Fibroblast of mammary gland (primary cell): ENCODE results near the gene FANCG.

ENCODE experiments used
- DNase-seq: peaks from one replicate; pipeline ENCODE4 v3.0.0-alpha.2; 2010; ENCODE audit warnings: low read depth
- H3K4me3 ChIP-seq: 2 replicates; pipeline ENCODE4 v1.5.1; 2011; ENCODE audit warnings: low read depth, mild to moderate bottlenecking, low read length, moderate library complexity; ENCODE audit not compliant: control insufficient read depth
- TF ChIP-seq, protein P1 (sequence below): conservative IDR thresholded peaks from 2 replicates; pipeline ENCODE4 v1.5.1; 2011; ENCODE audit warnings: low read depth, low read length, inconsistent platforms; ENCODE audit not compliant: control insufficient read depth, insufficient read depth

Gene FANCG

GRCh38 chr9:35060548-35061207 is 19.1 kb downstream of the FANCG start:
- no peak overlapping the region for H3K4me3 ChIP-seq
- TF ChIP-seq, protein P1, sequence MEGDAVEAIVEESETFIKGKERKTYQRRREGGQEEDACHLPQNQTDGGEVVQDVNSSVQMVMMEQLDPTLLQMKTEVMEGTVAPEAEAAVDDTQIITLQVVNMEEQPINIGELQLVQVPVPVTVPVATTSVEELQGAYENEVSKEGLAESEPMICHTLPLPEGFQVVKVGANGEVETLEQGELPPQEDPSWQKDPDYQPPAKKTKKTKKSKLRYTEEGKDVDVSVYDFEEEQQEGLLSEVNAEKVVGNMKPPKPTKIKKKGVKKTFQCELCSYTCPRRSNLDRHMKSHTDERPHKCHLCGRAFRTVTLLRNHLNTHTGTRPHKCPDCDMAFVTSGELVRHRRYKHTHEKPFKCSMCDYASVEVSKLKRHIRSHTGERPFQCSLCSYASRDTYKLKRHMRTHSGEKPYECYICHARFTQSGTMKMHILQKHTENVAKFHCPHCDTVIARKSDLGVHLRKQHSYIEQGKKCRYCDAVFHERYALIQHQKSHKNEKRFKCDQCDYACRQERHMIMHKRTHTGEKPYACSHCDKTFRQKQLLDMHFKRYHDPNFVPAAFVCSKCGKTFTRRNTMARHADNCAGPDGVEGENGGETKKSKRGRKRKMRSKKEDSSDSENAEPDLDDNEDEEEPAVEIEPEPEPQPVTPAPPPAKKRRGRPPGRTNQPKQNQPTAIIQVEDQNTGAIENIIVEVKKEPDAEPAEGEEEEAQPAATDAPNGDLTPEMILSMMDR, result no peak
- no peak for DNase-seq

GRCh38 chr9:35059438-35059837 is 20.3 kb downstream of the FANCG start:
- TF ChIP-seq, protein P1, result no peak

GRCh38 chr9:35057271-35057620 is 22.5 kb downstream of the FANCG start:
- no peak overlapping the region for H3K4me3 ChIP-seq
- TF ChIP-seq, protein P1, result no peak
- DNase-seq, result no peak

More at GRCh38 chr9:35059438-35059837, 20.3 kb downstream of the FANCG start:
- no peak overlapping the region for H3K4me3 ChIP-seq
- DNase-seq, result no peak

- TF ChIP-seq, protein P1, result no peak
- DNase-seq, result no peak
- no peak overlapping the region for H3K4me3 ChIP-seq
Observed at GRCh38 chr9:35056571-35057270, 23.0 kb downstream of the FANCG start.

GRCh38 chr9:35054871-35055644 is 24.7 kb downstream of the FANCG start:
- H3K4me3 ChIP-seq, result no peak overlapping the region
- TF ChIP-seq, protein P1, result no peak
- no peak for DNase-seq

- no peak overlapping the region for H3K4me3 ChIP-seq
- DNase-seq, result no peak
- TF ChIP-seq, protein P1, result no peak
Observed at GRCh38 chr9:35054185-35054835, 25.4 kb downstream of the FANCG start.
